ENCODE data around the gene STRBP.

Gene STRBP

DNA sequence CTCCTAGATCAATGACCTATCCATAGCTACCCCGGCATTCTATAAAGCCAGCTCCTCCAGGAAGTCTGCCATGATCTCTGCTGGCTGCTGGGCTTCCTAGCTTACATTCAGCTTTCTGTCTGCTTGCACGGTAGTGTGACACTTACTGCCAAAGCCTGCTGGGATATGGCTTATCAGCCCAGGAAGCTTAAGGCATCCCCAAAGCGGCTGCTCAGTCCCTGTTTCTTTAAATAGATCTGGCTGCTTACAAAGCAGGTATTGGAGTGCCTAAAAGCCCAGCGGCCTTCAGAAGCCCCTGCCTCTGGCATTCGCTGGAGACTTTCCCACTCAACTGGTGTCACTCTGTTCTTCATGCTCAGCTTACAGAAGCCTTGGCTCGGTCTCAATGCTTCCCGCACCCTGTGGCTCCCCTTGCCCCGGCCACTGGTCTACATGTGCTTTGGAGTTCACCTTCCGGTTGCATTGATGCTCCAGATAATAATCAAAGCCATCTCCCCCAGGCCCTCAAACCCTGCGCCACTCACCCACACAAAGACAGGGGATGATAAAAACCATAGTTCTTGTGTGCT, 31.3 kb upstream of the STRBP start:
- no peaks in the 10 kb centered on the region for H4K20me1 ChIP-seq (ENCODE audit: insufficient read depth, low read length)
- no peaks in the 10 kb centered on the region for H3K36me3 ChIP-seq (replicated peaks; ENCODE audit: insufficient read depth, low read length)
- no peak overlapping the region for H3K9ac ChIP-seq (ENCODE audit: low read length)
- H3K79me2 ChIP-seq (ENCODE audit: low read length), result no peaks in the 10 kb centered on the region
- H3K27me3 ChIP-seq (replicated peaks; ENCODE audit: insufficient read depth, low read length), result no peaks in the 10 kb centered on the region
- TF ChIP-seq EZH2 (optimal IDR thresholded peaks at IDR 0.05; ENCODE audit: low read depth, low read length), result no peak
- TF ChIP-seq, protein P1, sequence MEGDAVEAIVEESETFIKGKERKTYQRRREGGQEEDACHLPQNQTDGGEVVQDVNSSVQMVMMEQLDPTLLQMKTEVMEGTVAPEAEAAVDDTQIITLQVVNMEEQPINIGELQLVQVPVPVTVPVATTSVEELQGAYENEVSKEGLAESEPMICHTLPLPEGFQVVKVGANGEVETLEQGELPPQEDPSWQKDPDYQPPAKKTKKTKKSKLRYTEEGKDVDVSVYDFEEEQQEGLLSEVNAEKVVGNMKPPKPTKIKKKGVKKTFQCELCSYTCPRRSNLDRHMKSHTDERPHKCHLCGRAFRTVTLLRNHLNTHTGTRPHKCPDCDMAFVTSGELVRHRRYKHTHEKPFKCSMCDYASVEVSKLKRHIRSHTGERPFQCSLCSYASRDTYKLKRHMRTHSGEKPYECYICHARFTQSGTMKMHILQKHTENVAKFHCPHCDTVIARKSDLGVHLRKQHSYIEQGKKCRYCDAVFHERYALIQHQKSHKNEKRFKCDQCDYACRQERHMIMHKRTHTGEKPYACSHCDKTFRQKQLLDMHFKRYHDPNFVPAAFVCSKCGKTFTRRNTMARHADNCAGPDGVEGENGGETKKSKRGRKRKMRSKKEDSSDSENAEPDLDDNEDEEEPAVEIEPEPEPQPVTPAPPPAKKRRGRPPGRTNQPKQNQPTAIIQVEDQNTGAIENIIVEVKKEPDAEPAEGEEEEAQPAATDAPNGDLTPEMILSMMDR (IDR thresholded peaks at IDR 0.05; ENCODE audit: low read length), result no peak
- TF ChIP-seq EZH2phosphoT487 (IDR thresholded peaks at IDR 0.05; ENCODE audit: low read length), result no peak
- no peaks in the 10 kb centered on the region for H3F3A ChIP-seq (ENCODE audit: insufficient read depth, low read length)
- H3K27ac ChIP-seq (ENCODE audit: low read length), result no peak overlapping the region
- no peak for DNase-seq
- no peaks in the 10 kb centered on the region for H3K4me1 ChIP-seq (ENCODE audit: low read length)
- no peaks in the 10 kb centered on the region for H3K9me2 ChIP-seq (replicated peaks; ENCODE audit: insufficient read depth, low read length)
- H3K4me3 ChIP-seq (ENCODE audit: low read length), result no peak overlapping the region
- H3K4me2 ChIP-seq (ENCODE audit: low read depth, low read length), result no peak overlapping the region
- H3K9me3 ChIP-seq (replicated peaks; ENCODE audit: insufficient read depth, low read length), result no peaks in the 10 kb centered on the region
- H2AFZ ChIP-seq (ENCODE audit: low read length), result no peak overlapping the region

DNA sequence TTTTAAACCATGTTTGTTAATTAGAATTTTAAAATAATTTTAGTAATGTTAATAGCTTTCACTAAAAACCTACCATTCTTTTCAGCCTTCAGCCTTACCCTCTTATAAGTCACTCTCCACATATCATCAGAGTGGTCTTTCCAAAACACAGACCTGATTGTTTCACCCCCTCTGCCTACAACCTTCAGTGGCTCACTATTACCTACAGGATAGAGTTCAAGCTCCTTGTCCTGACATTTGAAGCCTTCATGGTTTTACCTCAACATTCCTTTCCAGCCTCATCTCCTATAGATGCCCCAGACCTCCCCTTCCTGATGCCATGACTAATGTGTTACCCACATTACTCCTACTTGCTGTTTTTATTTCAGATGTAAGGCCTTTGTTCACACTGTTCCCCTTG, 27.8 kb upstream of the STRBP start:
- no peaks in the 10 kb centered on the region for H3K4me1 ChIP-seq (ENCODE audit: low read length)
- no peaks in the 10 kb centered on the region for H4K20me1 ChIP-seq (ENCODE audit: insufficient read depth, low read length)
- no peaks in the 10 kb centered on the region for H3K9me3 ChIP-seq (replicated peaks; ENCODE audit: insufficient read depth, low read length)
- no peaks in the 10 kb centered on the region for H3K9me2 ChIP-seq (replicated peaks; ENCODE audit: insufficient read depth, low read length)
- H3K9ac ChIP-seq (ENCODE audit: low read length), result no peak overlapping the region
- H3K27ac ChIP-seq (ENCODE audit: low read length), result no peak overlapping the region
- no peak for TF ChIP-seq EZH2 (optimal IDR thresholded peaks at IDR 0.05; ENCODE audit: low read depth, low read length)
- TF ChIP-seq, protein P1 (IDR thresholded peaks at IDR 0.05; ENCODE audit: low read length), result no peak
- no peak for TF ChIP-seq EZH2phosphoT487 (IDR thresholded peaks at IDR 0.05; ENCODE audit: low read length)
- no peak overlapping the region for H3K4me3 ChIP-seq (ENCODE audit: low read length)
- no peaks in the 10 kb centered on the region for H3K27me3 ChIP-seq (replicated peaks; ENCODE audit: insufficient read depth, low read length)
- H2AFZ ChIP-seq (ENCODE audit: low read length), result no peak overlapping the region
- DNase-seq, result no peak
- H3K4me2 ChIP-seq (ENCODE audit: low read depth, low read length), result no peak overlapping the region
- H3K79me2 ChIP-seq (ENCODE audit: low read length), result no peaks in the 10 kb centered on the region
- H3K36me3 ChIP-seq (replicated peaks; ENCODE audit: insufficient read depth, low read length), result no peaks in the 10 kb centered on the region
- no peaks in the 10 kb centered on the region for H3F3A ChIP-seq (ENCODE audit: insufficient read depth, low read length)

DNA sequence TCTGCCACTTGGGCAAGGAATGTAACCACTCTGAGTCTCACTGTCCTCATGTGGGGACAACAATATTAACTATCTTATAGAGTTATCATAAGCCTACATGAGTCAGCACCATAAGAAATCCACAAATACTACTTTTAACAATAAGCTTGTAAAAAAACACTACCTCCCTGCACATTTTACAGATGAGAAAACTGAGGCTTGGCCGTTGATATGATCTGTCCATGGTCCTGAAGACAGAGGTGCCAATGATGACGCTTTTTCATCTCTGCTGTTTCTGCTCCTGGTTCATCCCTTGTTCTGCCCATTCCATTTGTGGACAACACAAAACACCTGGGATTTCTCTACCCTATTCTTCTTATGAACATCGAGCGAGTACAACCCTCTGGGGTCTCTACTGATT, 23.4 kb upstream of the STRBP start:
- Histone ChIP-seq H3K9me2 (replicated peaks; ENCODE audit: insufficient read depth, low read length) (no peaks in the 10 kb centered on the region), H3F3A (ENCODE audit: insufficient read depth, low read length) (no peaks in the 10 kb centered on the region), H3K36me3 (replicated peaks; ENCODE audit: insufficient read depth, low read length) (no peaks in the 10 kb centered on the region), H3K79me2 (ENCODE audit: low read length) (no peaks in the 10 kb centered on the region), H3K27ac (ENCODE audit: low read length) (no peak overlapping the region), H2AFZ (ENCODE audit: low read length) (no peak overlapping the region), H3K4me2 (ENCODE audit: low read depth, low read length) (no peak overlapping the region), H4K20me1 (ENCODE audit: insufficient read depth, low read length) (no peaks in the 10 kb centered on the region), H3K27me3 (replicated peaks; ENCODE audit: insufficient read depth, low read length) (no peaks in the 10 kb centered on the region), H3K9me3 (replicated peaks; ENCODE audit: insufficient read depth, low read length) (no peaks in the 10 kb centered on the region), H3K4me3 (ENCODE audit: low read length) (no peak overlapping the region), H3K9ac (ENCODE audit: low read length) (no peak overlapping the region), H3K4me1 (ENCODE audit: low read length) (no peaks in the 10 kb centered on the region)
- TF ChIP-seq EZH2 (optimal IDR thresholded peaks at IDR 0.05; ENCODE audit: low read depth, low read length) (no peak), EZH2phosphoT487 (IDR thresholded peaks at IDR 0.05; ENCODE audit: low read length) (no peak)
- TF ChIP-seq, protein P1 (IDR thresholded peaks at IDR 0.05; ENCODE audit: low read length), result no peak
- DNase-seq, result no peak
